ENCODE data around the gene SLC36A1. TPM values are rescaled to one million over a fixed set of nuclear protein-coding genes. Genes with fewer than 3 reads are reported as not detected.

SLC36A1 gene
- total RNA-seq, 1 donor from 2014 or later = 14.2 TPM

DNA sequence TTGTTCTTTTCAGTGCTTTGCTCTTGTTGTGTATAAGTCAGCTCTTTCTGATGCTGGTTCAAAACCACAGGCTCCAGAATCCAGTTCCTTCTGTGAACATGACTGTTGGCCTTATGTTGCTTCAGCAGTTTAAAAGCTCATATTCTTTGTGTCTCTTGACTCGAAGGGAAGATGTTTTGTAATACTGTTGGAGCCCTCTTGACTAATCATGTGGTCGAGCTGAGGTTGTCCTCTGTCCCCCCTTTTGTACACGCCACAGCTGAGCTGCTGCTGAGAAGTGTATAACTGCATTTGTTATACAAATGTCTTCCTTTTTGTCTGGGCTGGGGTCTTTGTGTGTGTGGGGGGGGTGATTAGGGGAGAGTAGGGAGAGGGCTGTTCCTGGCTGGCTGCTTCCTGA is 35.8 kb downstream of the SLC36A1 start:
- Mint-ChIP-seq H3K27ac (no peak overlapping the region), H3K36me3 (ENCODE audit: insufficient read depth) (no peaks in the 10 kb centered on the region), H3K9me3 (ENCODE audit: low read depth) (no peaks in the 10 kb centered on the region), H3K4me1 (ENCODE audit: low read depth) (no peaks in the 10 kb centered on the region), H3K4me3 (ENCODE audit: low read depth) (no peak overlapping the region), H3K27me3 (no peaks in the 10 kb centered on the region)
- TF ChIP-seq, protein P1, sequence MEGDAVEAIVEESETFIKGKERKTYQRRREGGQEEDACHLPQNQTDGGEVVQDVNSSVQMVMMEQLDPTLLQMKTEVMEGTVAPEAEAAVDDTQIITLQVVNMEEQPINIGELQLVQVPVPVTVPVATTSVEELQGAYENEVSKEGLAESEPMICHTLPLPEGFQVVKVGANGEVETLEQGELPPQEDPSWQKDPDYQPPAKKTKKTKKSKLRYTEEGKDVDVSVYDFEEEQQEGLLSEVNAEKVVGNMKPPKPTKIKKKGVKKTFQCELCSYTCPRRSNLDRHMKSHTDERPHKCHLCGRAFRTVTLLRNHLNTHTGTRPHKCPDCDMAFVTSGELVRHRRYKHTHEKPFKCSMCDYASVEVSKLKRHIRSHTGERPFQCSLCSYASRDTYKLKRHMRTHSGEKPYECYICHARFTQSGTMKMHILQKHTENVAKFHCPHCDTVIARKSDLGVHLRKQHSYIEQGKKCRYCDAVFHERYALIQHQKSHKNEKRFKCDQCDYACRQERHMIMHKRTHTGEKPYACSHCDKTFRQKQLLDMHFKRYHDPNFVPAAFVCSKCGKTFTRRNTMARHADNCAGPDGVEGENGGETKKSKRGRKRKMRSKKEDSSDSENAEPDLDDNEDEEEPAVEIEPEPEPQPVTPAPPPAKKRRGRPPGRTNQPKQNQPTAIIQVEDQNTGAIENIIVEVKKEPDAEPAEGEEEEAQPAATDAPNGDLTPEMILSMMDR (IDR thresholded peaks at IDR 0.05; ENCODE audit: unreplicated experiment) = no peak
- no peak for DNase-seq (ENCODE audit: low spot score, unreplicated experiment)

DNA sequence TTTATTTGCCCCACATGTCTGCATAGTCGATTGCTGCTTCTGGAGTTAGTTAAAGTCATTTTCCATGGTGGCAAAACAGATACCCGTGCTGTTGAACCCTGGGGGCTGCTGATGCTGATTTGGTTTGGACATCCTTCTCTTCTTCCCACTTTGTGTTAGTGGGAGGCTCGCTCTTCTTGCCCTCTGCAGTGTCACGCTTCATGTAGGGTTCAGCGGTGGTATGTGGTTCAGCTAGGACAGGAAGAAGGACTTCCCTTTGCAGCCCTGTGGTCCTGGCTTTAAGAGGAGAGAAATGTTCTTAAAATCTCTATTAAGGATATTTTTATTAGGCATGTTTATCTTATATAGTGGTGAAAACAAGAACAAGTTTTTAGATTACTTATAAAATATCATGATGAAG is 36.2 kb downstream of the SLC36A1 start:
- H3K36me3 Mint-ChIP-seq (ENCODE audit: insufficient read depth) = peaks cover 3% of the 10 kb centered on the region
- H3K4me1 Mint-ChIP-seq (ENCODE audit: low read depth) = no peaks in the 10 kb centered on the region
- H3K4me3 Mint-ChIP-seq (ENCODE audit: low read depth) = no peak overlapping the region
- no peak overlapping the region for H3K27ac Mint-ChIP-seq
- DNase-seq (ENCODE audit: low spot score, unreplicated experiment) = no peak
- TF ChIP-seq, protein P1 (IDR thresholded peaks at IDR 0.05; ENCODE audit: unreplicated experiment) = no peak
- no peaks in the 10 kb centered on the region for H3K9me3 Mint-ChIP-seq (ENCODE audit: low read depth)
- H3K27me3 Mint-ChIP-seq = no peaks in the 10 kb centered on the region

DNA sequence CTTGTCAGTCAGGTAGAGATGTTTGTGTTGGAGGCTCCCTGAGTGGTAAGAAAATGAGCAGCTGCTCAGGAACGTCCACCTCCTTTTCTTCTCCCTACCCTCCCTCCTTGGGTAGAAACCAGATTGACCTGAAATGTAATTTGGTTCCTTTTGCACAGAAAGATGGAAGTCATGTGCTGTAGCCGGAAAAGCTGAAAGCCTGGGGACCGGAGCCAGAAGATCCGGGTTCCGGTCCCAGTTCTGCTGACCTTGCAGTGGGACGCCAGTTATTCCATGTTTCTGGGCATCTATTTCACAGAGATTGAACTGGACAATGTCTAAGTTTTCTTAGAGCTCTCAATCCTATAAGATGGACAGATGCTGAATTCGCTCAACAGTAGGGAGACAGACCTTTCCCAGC is 40.1 kb downstream of the SLC36A1 start:
- H3K4me3 Mint-ChIP-seq (ENCODE audit: low read depth) = no peak overlapping the region
- H3K27me3 Mint-ChIP-seq = no peaks in the 10 kb centered on the region
- TF ChIP-seq, protein P1 (IDR thresholded peaks at IDR 0.05; ENCODE audit: unreplicated experiment) = no peak
- no peaks in the 10 kb centered on the region for H3K4me1 Mint-ChIP-seq (ENCODE audit: low read depth)
- DNase-seq (ENCODE audit: low spot score, unreplicated experiment) = no peak
- H3K27ac Mint-ChIP-seq = no peak overlapping the region
- H3K9me3 Mint-ChIP-seq (ENCODE audit: low read depth) = no peaks in the 10 kb centered on the region
- peaks cover 3% of the 10 kb centered on the region for H3K36me3 Mint-ChIP-seq (ENCODE audit: insufficient read depth)

DNA sequence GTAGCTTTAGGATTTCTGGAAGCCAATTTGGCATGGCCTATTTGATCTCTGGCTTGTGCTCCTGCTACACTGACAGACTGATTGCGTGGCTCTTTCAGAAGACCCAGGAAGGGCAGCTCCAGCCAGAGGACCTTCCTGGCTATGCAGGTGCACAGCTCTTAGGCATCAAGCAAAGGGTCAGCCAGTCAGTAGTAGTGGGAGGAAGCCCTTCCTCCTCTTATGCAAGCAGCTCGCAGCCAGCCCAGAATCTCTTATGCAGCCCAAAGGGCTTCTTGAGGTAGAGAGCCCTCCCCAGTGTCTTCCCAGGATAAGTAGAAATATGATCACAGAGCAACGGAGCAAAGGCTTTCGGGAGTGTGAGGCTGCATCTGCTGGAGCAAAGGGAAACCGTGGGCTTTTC is 43.2 kb downstream of the SLC36A1 start:
- DNase-seq (ENCODE audit: low spot score, unreplicated experiment) = no peak
- H3K27me3 Mint-ChIP-seq = no peaks in the 10 kb centered on the region
- peaks cover 6% of the 10 kb centered on the region for H3K36me3 Mint-ChIP-seq (ENCODE audit: insufficient read depth)
- H3K4me1 Mint-ChIP-seq (ENCODE audit: low read depth) = no peaks in the 10 kb centered on the region
- H3K4me3 Mint-ChIP-seq (ENCODE audit: low read depth) = no peak overlapping the region
- H3K9me3 Mint-ChIP-seq (ENCODE audit: low read depth) = peaks cover 5% of the 10 kb centered on the region
- TF ChIP-seq, protein P1 (IDR thresholded peaks at IDR 0.05; ENCODE audit: unreplicated experiment) = no peak
- H3K27ac Mint-ChIP-seq = no peak overlapping the region

DNA sequence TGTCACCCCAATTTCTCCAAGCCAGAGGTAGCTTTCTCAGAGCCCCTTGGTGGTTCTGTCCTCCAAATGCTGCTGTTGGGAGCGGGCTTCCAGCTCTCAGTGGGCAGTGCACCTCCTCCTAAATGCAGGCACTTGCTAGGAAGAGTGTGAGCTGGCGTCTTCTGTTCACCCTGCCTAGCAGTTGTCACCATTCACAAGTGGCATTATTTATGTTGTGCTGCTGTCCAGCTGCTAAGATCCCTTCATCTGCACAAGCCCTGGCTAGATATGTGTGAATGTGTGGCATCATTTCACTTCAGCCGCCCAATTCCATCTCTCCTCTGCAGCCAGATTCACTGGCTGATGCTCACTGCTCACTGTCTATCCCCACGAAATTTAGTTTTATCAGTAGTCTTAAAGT is 43.7 kb downstream of the SLC36A1 start:
- Mint-ChIP-seq H3K4me1 (ENCODE audit: low read depth) (peaks cover under 1% of the 10 kb centered on the region), H3K27me3 (no peaks in the 10 kb centered on the region), H3K9me3 (ENCODE audit: low read depth) (peaks cover 6% of the 10 kb centered on the region), H3K36me3 (ENCODE audit: insufficient read depth) (peaks cover 6% of the 10 kb centered on the region), H3K27ac (no peak overlapping the region), H3K4me3 (ENCODE audit: low read depth) (no peak overlapping the region)
- no peak for DNase-seq (ENCODE audit: low spot score, unreplicated experiment)
- TF ChIP-seq, protein P1 (IDR thresholded peaks at IDR 0.05; ENCODE audit: unreplicated experiment) = no peak

Measured in progenitor cell of endocrine pancreas (in vitro differentiated cells).